ENCODE results near the gene MAN2A2. TPM values are rescaled to one million over a fixed set of nuclear protein-coding genes. Genes with fewer than 3 reads are reported as not detected.

MAN2A2 gene
- total RNA-seq, 1 donor from 2014 or later, result 18.5 TPM

- Histone ChIP-seq H2AFZ (ENCODE audit: low read depth, low read length) (peak within 1 kb of the TSS; percentile 64), H3K4me3 (ENCODE audit: insufficient read depth, low read depth, low read length) (peak within 1 kb of the TSS; percentile 33), H3K9me3 (ENCODE audit: insufficient read depth, low read depth, low read length) (no peaks in the 10 kb centered on the region), H3K9ac (ENCODE audit: low read length) (peak within 1 kb of the TSS; percentile 79), H3K4me2 (ENCODE audit: low read length) (peak within 1 kb of the TSS; percentile 82), H3K27me3 (ENCODE audit: insufficient read depth, low read length) (no peaks in the 10 kb centered on the region), H3K4me1 (ENCODE audit: insufficient read depth, low read length) (peaks cover 20% of the 10 kb centered on the region), H3K79me2 (ENCODE audit: insufficient read depth, low read length) (no peaks in the 10 kb centered on the region), H3K36me3 (ENCODE audit: insufficient read depth, low read length) (peaks cover under 1% of the 10 kb centered on the region), H4K20me1 (ENCODE audit: insufficient read depth, low read length) (no peaks in the 10 kb centered on the region), H3K27ac (ENCODE audit: low read depth, low read length) (peak within 1 kb of the TSS; percentile 25)
- FAIRE-seq (no peak), DNase-seq (ENCODE audit: low read depth) (no peak)
- Mint-ChIP-seq H3K27me3 (ENCODE audit: low read depth, unreplicated experiment) (peaks cover 2% of the 10 kb centered on the region), H3K4me1 (ENCODE audit: low read depth, unreplicated experiment) (no peaks in the 10 kb centered on the region), H3K27ac (ENCODE audit: unreplicated experiment) (peak within 1 kb of the TSS; percentile 78), H3K9me3 (ENCODE audit: unreplicated experiment) (no peaks in the 10 kb centered on the region), H3K4me3 (ENCODE audit: unreplicated experiment) (no peak within 1 kb of the TSS), H3K36me3 (ENCODE audit: low read depth, unreplicated experiment) (peaks cover 3% of the 10 kb centered on the region)
- TF ChIP-seq CTCF (IDR thresholded peaks at IDR 0.05; ENCODE audit: insufficient read depth, low read depth, low read length) (no peak), EZH2 (IDR thresholded peaks at IDR 0.05; ENCODE audit: insufficient read depth, low read length) (no peak)
These were observed 19.0 kb upstream of the MAN2A2 start, which contains the start of gene FES for GRCh38 chr15:90883976-90884718. FES (plus strand) TSS chr15:90884504; CDS start chr15:90885046, 542 bp downstream.

- no peaks in the 10 kb centered on the region for H3K9me3 Mint-ChIP-seq (ENCODE audit: unreplicated experiment)
- H3K4me1 Mint-ChIP-seq (ENCODE audit: low read depth, unreplicated experiment), result no peaks in the 10 kb centered on the region
- Histone ChIP-seq H3K27ac (ENCODE audit: low read depth, low read length) (peak overlapping the region; percentile 25), H3K36me3 (ENCODE audit: insufficient read depth, low read length) (no peaks in the 10 kb centered on the region), H3K79me2 (ENCODE audit: insufficient read depth, low read length) (no peaks in the 10 kb centered on the region), H2AFZ (ENCODE audit: low read depth, low read length) (peak overlapping the region; percentile 63), H3K27me3 (ENCODE audit: insufficient read depth, low read length) (no peaks in the 10 kb centered on the region), H3K9ac (ENCODE audit: low read length) (peak overlapping the region; percentile 79), H3K4me1 (ENCODE audit: insufficient read depth, low read length) (peaks cover 20% of the 10 kb centered on the region), H3K4me2 (ENCODE audit: low read length) (peak overlapping the region; percentile 82), H3K9me3 (ENCODE audit: insufficient read depth, low read depth, low read length) (no peaks in the 10 kb centered on the region), H4K20me1 (ENCODE audit: insufficient read depth, low read length) (no peaks in the 10 kb centered on the region), H3K4me3 (ENCODE audit: insufficient read depth, low read depth, low read length) (peak overlapping the region; percentile 33)
- H3K27ac Mint-ChIP-seq (ENCODE audit: unreplicated experiment), result peak overlapping the region; percentile 78
- no peak for FAIRE-seq
- DNase-seq (ENCODE audit: low read depth), result no peak
- TF ChIP-seq CTCF (IDR thresholded peaks at IDR 0.05; ENCODE audit: insufficient read depth, low read depth, low read length), result no peak
- no peak for TF ChIP-seq EZH2 (IDR thresholded peaks at IDR 0.05; ENCODE audit: insufficient read depth, low read length)
- H3K36me3 Mint-ChIP-seq (ENCODE audit: low read depth, unreplicated experiment), result no peaks in the 10 kb centered on the region
- H3K4me3 Mint-ChIP-seq (ENCODE audit: unreplicated experiment), result no peak overlapping the region
- peaks cover 2% of the 10 kb centered on the region for H3K27me3 Mint-ChIP-seq (ENCODE audit: low read depth, unreplicated experiment)
These were observed 18.2 kb upstream of the MAN2A2 start for GRCh38 chr15:90884719-90885431.
